HepG2 (cell line): Measurements from ENCODE around the gene GRAMD1B. TPM values are rescaled to one million over a fixed set of nuclear protein-coding genes. Genes with fewer than 3 reads are reported as not detected.

ENCODE experiments used
- ATAC-seq: fragments of 200-7000 bp; cut with Tn5 transposase; 3 replicates; pipeline ENCODE4 v1.9.1; 2020; ENCODE audit warnings: mild to moderate bottlenecking, moderate library complexity
- BruUV-seq: library from RNA; stranded (reverse); fragments of 400-500 nt; replicated peaks from 2 replicates; lab custom pipeline; 2021; lab: Mats Ljungman, UMichigan
- CTCF ChIA-PET: fragments of 300-600 bp; formaldehyde crosslinking; extraction: SDS; loops from one replicate; lab custom pipeline; 2021; ENCODE audit warnings: low total read pairs, inconsistent platforms, low intra/inter-chr PET ratio; lab: Yijun Ruan, JAX
- POLR2A ChIA-PET: fragments of 350-600 bp; sonication (Branson Sonifier 250); formaldehyde crosslinking; loops from one replicate; lab custom pipeline; 2020; ENCODE audit warnings: antibody characterized with exemption, inconsistent platforms; lab: Yijun Ruan, JAX
- DNase-seq: peaks from one replicate; pipeline ENCODE4 v3.0.0-alpha.2; 2015; ENCODE audit warnings: low spot score
- FAIRE-seq: peaks from 3 replicates; lab custom pipeline; 2011; peaks lifted over from hg19 to GRCh38; lab: Jason Lieb, UNC
- H2AFZ ChIP-seq: one replicate; pipeline ENCODE4 v1.6.1; 2011; ENCODE audit warnings: low read length, inconsistent platforms
- H3K27ac ChIP-seq: fragments of 300-600 bp; 3 replicates; pipeline ENCODE4 v1.8.0; 2011; ENCODE audit warnings: mixed run types, mild to moderate bottlenecking, mixed read lengths, low read length, inconsistent platforms; ENCODE audit not compliant: insufficient read depth; ENCODE audit errors: extremely low read length
- H3K27me3 ChIP-seq, 2 experiments: fragments of 200-600 bp in 1 of 2; 2 replicates in 1 of 2; 3 replicates in 1 of 2; pipeline versions ENCODE4 v1.6.0 to v1.8.0; 2011; ENCODE audit warnings: low read length in 2 of 2, mild to moderate bottlenecking in 2 of 2, moderate library complexity in 2 of 2, inconsistent platforms in 1 of 2; ENCODE audit not compliant: insufficient read depth in 2 of 2, control insufficient read depth in 1 of 2
- H3K36me3 ChIP-seq, 2 experiments: fragments of 200-600 bp in 1 of 2; replicated peaks in 1 of 2; 2 replicates in 1 of 2; 3 replicates in 1 of 2; pipeline versions ENCODE4 v1.5.1 to v1.8.0; 2011; ENCODE audit warnings: low read length in 2 of 2, inconsistent platforms in 1 of 2; ENCODE audit not compliant: insufficient read depth in 2 of 2, control insufficient read depth in 1 of 2
- H3K4me1 ChIP-seq: 2 replicates; pipeline ENCODE4 v1.5.1; 2012; ENCODE audit warnings: low read length, inconsistent platforms; ENCODE audit not compliant: insufficient read depth
- H3K4me2 ChIP-seq: 2 replicates; pipeline ENCODE4 v1.6.0; 2011; ENCODE audit warnings: low read depth, low read length, inconsistent platforms
- H3K4me3 ChIP-seq, 3 experiments: fragments of 200-600 bp in 1 of 3; sonication (generic), shearing (Covaris generic) in 1 of 3; replicated peaks in 1 of 3; 2 replicates each; pipeline ENCODE4 v1.5.1; 2011 to 2016; ENCODE audit warnings: low read length in 3 of 3, inconsistent platforms in 2 of 3, low read depth in 2 of 3, mild to moderate bottlenecking in 2 of 3, control low read depth in 1 of 3, mixed read lengths in 1 of 3; ENCODE audit not compliant: insufficient read depth in 1 of 3
- H3K79me2 ChIP-seq: one replicate; pipeline ENCODE4 v1.6.1; 2011; ENCODE audit warnings: low read length, inconsistent platforms; ENCODE audit not compliant: insufficient read depth
- H3K9ac ChIP-seq: 2 replicates; pipeline ENCODE4 v1.6.0; 2011; ENCODE audit warnings: mild to moderate bottlenecking, low read depth, low read length, inconsistent platforms; ENCODE audit not compliant: insufficient read depth
- H3K9me3 ChIP-seq: 2 replicates; pipeline ENCODE4 v1.5.1; 2012; ENCODE audit warnings: mild to moderate bottlenecking, low read length
- H4K20me1 ChIP-seq: 2 replicates; pipeline ENCODE4 v1.6.0; 2011; ENCODE audit warnings: inconsistent platforms, mild to moderate bottlenecking, low read length, moderate library complexity; ENCODE audit not compliant: insufficient read depth
- BHLHE40 ChIP-seq: IDR thresholded peaks from 2 replicates; pipeline ENCODE4 v1.6.1; 2011; ENCODE audit warnings: low read length, improper control_type of control experiment
- EZH2 ChIP-seq: conservative IDR thresholded peaks from 2 replicates; pipeline ENCODE4 v1.6.1; 2012; ENCODE audit warnings: mild to moderate bottlenecking, low read depth, low read length, moderate library complexity
- FOXA3 ChIP-seq: IDR thresholded peaks from 2 replicates; pipeline ENCODE4 v1.6.1; 2016; ENCODE audit warnings: missing genetic modification reagents, missing compliant biosample characterization
- PAF1 ChIP-seq: IDR thresholded peaks from 2 replicates; pipeline ENCODE4 v1.6.1; 2016; ENCODE audit warnings: missing genetic modification reagents, missing compliant biosample characterization
- POLR2G ChIP-seq: fragments of 200-400 bp; formaldehyde crosslinking; IDR thresholded peaks from 2 replicates; pipeline ENCODE4 v1.6.1; 2018; ENCODE audit warnings: mild to moderate bottlenecking, low read depth, low read length, moderate library complexity
- PTBP1 ChIP-seq: fragments of 200-400 bp; formaldehyde crosslinking; IDR thresholded peaks from 2 replicates; pipeline ENCODE4 v1.6.1; 2018; ENCODE audit warnings: low read length, low read depth; ENCODE audit not compliant: poor library complexity, severe bottlenecking
- RFXAP ChIP-seq: sonication (generic); formaldehyde crosslinking; IDR thresholded peaks from 2 replicates; pipeline ENCODE4 v1.4.0; 2020; ENCODE audit warnings: missing genetic modification reagents, borderline replicate concordance
- SMYD3 ChIP-seq: sonication (generic); formaldehyde crosslinking; IDR thresholded peaks from 2 replicates; pipeline ENCODE4 v1.8.1; 2023; ENCODE audit warnings: mild to moderate bottlenecking, missing genetic modification reagents
- ZNF180 ChIP-seq: sonication (generic); formaldehyde crosslinking; IDR thresholded peaks from 2 replicates; pipeline ENCODE4 v1.4.0; 2020; ENCODE audit warnings: low read depth, missing genetic modification reagents, borderline replicate concordance
- ZNF558 ChIP-seq: sonication (generic); formaldehyde crosslinking; IDR thresholded peaks from 2 replicates; pipeline ENCODE4 v1.9.0; 2022; ENCODE audit warnings: mild to moderate bottlenecking, missing genetic modification reagents, borderline replicate concordance
- WGBS: methylation state at CpG from one replicate; pipeline ENCODE4 v1.1.6; 2017; ENCODE audit warnings: low lambda C conversion rate; 5-methylcytosine and 5-hydroxymethylcytosine counted together
- in situ Hi-C: cut with HindIII; loops from 2 replicates; pipeline ENCODE4 v1.10.0; 2017; ENCODE audit warnings: low pct_unique_long_range_greater_than_20kb; ENCODE audit not compliant: extremely low pct_ligation_motif_present
- intact Hi-C: fragments of 100-400 bp; cut with micrococcal nuclease; formaldehyde crosslinking; loops from one replicate; pipeline ENCODE4 v1.10.0; 2022; ENCODE audit not compliant: unreplicated experiment
- polyA plus RNA-seq, 8 experiments: library from polyadenylated mRNA; depleted of rRNA in 3 of 8; stranded (reverse) in 7 of 8; unstranded in 1 of 8; fragments of >200 nt; fragmentation: Illumina TruSeq in 4 of 8; extraction: Trizol in 4 of 8; gene quantifications; 2 replicates each; pipeline versions ENCODE4 v1.2.1 to v1.2.3, GENCODE V29; 2011 to 2016; ENCODE audit warnings: low read depth in 4 of 8, missing spikeins in 1 of 8, mixed read lengths in 1 of 8; ENCODE audit not compliant: insufficient read depth in 1 of 8
- total RNA-seq, 5 experiments: library from RNA; depleted of rRNA; stranded (reverse); fragments of >200 nt; fragmentation: Illumina TruSeq; extraction: Trizol; gene quantifications; 2 replicates each; pipeline ENCODE4 v1.2.3, GENCODE V29; 2016; ENCODE audit warnings: low read depth in 1 of 5
- TF ChIP-seq, protein P1 (sequence below): sonication (generic); formaldehyde crosslinking; IDR thresholded peaks from 2 replicates; pipeline ENCODE4 v1.5.0; 2020; ENCODE audit warnings: missing genetic modification reagents, mild to moderate bottlenecking, borderline replicate concordance
- TF ChIP-seq, protein P2 (sequence below): sonication (generic); formaldehyde crosslinking; conservative IDR thresholded peaks from 2 replicates; pipeline ENCODE4 v1.4.0; 2020; ENCODE audit warnings: missing genetic modification reagents
- TF ChIP-seq, protein P3 (sequence below): sonication (generic); formaldehyde crosslinking; IDR thresholded peaks from 2 replicates; pipeline ENCODE4 v1.4.0; 2020; ENCODE audit warnings: missing genetic modification reagents
- TF ChIP-seq, protein P4 (sequence below): sonication (generic); formaldehyde crosslinking; IDR thresholded peaks from 2 replicates; pipeline ENCODE4 v1.8.1; 2023; ENCODE audit warnings: mild to moderate bottlenecking, missing genetic modification reagents
- TF ChIP-seq, protein P5 (sequence below): IDR thresholded peaks from 2 replicates; pipeline ENCODE4 v1.6.1; 2016; ENCODE audit warnings: low read depth, missing genetic modification reagents, missing compliant biosample characterization

Gene GRAMD1B
- total and polyA plus RNA-seq, 2 of the 13 experiments (the other 11 are each of a cell fraction or from before 2014, with no cell fraction given), result 0.12 TPM; not detected in 1

DNA sequence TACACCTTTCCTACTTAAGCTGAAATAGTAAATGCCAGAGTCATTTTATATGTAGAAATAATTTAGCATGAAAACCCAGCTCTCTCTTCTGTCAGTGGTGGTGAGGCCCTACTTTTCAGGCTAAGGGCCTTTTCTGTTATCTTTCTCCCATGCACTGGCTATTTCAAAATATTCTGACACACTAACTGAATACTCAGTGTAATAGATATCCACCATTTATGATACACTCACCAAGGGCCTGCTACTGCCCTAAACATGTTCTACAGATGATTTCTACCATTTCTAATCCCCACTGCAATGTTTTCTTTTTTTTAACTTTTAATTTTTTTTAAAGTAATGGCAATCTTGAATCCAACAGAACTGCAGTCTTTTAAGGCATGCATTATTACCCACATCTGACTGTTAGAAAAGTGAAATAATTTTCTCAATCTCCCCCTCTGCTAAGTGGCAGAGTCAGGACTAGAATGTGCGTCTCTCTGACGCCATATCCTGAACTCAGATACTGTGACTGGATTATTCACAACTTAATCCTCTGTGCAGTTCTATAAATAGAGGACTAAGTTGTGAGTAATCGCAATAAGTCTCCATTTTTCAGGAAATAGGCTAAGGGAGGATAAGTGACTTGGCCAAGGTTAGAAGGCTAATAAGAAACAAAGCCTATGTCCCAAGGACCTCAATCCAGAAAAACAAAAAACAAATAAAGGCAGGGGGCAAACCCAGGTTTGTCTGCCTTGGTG is 44.0 kb downstream of the GRAMD1B start:
- no peak overlapping the region for H3K4me2 ChIP-seq
- H3K9me3 ChIP-seq, result no peaks in the 10 kb centered on the region
- no peak for FAIRE-seq
- DNase-seq, result no peak
- BruUV-seq, result no TSS peak
- no peaks in the 10 kb centered on the region for H3K36me3 ChIP-seq
- H3K9ac ChIP-seq, result no peak overlapping the region
- intact Hi-C loops (no loop called here), in situ Hi-C loops (no loop called here)
- H4K20me1 ChIP-seq, result no peaks in the 10 kb centered on the region
- peaks cover 0 to 6% of the 10 kb centered on the region in 2 experiments; a peak in 2 of 5 replicates for H3K27me3 ChIP-seq
- ChIA-PET POLR2A (no interaction called here), CTCF (no interaction called here)
- no peaks in the 10 kb centered on the region for H3K4me1 ChIP-seq
- no peak overlapping the region for H3K27ac ChIP-seq
- H3K4me3 ChIP-seq, result no peak overlapping the region
- no peak overlapping the region for H2AFZ ChIP-seq
- no peaks in the 10 kb centered on the region for H3K79me2 ChIP-seq
- ATAC-seq, result no peak
- WGBS, result 28% methylated on average over 3 of the region's 3 CpGs
- TF ChIP-seq, protein P1, sequence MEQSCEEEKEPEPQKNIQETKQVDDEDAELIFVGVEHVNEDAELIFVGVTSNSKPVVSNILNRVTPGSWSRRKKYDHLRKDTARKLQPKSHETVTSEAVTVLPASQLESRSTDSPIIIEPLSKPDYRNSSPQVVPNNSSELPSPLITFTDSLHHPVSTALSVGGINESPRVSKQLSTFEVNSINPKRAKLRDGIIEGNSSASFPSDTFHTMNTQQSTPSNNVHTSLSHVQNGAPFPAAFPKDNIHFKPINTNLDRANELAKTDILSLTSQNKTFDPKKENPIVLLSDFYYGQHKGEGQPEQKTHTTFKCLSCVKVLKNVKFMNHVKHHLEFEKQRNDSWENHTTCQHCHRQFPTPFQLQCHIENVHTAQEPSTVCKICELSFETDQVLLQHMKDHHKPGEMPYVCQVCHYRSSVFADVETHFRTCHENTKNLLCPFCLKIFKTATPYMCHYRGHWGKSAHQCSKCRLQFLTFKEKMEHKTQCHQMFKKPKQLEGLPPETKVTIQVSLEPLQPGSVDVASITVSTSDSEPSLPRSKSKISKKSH (CRISPR knock-in tag), result no peak
- TF ChIP-seq SMYD3 (CRISPR knock-in tag) (no peak), RFXAP (CRISPR knock-in tag) (no peak), FOXA3 (CRISPR knock-in tag) (no peak), BHLHE40 (no peak), EZH2 (no peak), PTBP1 (no peak), PAF1 (CRISPR knock-in tag) (no peak), POLR2G (no peak), ZNF180 (CRISPR knock-in tag) (no peak), ZNF558 (CRISPR knock-in tag) (no peak)
- TF ChIP-seq, protein P2, sequence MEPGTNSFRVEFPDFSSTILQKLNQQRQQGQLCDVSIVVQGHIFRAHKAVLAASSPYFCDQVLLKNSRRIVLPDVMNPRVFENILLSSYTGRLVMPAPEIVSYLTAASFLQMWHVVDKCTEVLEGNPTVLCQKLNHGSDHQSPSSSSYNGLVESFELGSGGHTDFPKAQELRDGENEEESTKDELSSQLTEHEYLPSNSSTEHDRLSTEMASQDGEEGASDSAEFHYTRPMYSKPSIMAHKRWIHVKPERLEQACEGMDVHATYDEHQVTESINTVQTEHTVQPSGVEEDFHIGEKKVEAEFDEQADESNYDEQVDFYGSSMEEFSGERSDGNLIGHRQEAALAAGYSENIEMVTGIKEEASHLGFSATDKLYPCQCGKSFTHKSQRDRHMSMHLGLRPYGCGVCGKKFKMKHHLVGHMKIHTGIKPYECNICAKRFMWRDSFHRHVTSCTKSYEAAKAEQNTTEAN, result no peak
- TF ChIP-seq, protein P3, sequence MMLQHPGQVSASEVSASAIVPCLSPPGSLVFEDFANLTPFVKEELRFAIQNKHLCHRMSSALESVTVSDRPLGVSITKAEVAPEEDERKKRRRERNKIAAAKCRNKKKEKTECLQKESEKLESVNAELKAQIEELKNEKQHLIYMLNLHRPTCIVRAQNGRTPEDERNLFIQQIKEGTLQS (CRISPR knock-in tag), result no peak
- TF ChIP-seq, protein P4, sequence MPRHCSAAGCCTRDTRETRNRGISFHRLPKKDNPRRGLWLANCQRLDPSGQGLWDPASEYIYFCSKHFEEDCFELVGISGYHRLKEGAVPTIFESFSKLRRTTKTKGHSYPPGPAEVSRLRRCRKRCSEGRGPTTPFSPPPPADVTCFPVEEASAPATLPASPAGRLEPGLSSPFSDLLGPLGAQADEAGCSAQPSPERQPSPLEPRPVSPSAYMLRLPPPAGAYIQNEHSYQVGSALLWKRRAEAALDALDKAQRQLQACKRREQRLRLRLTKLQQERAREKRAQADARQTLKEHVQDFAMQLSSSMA (CRISPR knock-in tag), result no peak
- TF ChIP-seq, protein P5, sequence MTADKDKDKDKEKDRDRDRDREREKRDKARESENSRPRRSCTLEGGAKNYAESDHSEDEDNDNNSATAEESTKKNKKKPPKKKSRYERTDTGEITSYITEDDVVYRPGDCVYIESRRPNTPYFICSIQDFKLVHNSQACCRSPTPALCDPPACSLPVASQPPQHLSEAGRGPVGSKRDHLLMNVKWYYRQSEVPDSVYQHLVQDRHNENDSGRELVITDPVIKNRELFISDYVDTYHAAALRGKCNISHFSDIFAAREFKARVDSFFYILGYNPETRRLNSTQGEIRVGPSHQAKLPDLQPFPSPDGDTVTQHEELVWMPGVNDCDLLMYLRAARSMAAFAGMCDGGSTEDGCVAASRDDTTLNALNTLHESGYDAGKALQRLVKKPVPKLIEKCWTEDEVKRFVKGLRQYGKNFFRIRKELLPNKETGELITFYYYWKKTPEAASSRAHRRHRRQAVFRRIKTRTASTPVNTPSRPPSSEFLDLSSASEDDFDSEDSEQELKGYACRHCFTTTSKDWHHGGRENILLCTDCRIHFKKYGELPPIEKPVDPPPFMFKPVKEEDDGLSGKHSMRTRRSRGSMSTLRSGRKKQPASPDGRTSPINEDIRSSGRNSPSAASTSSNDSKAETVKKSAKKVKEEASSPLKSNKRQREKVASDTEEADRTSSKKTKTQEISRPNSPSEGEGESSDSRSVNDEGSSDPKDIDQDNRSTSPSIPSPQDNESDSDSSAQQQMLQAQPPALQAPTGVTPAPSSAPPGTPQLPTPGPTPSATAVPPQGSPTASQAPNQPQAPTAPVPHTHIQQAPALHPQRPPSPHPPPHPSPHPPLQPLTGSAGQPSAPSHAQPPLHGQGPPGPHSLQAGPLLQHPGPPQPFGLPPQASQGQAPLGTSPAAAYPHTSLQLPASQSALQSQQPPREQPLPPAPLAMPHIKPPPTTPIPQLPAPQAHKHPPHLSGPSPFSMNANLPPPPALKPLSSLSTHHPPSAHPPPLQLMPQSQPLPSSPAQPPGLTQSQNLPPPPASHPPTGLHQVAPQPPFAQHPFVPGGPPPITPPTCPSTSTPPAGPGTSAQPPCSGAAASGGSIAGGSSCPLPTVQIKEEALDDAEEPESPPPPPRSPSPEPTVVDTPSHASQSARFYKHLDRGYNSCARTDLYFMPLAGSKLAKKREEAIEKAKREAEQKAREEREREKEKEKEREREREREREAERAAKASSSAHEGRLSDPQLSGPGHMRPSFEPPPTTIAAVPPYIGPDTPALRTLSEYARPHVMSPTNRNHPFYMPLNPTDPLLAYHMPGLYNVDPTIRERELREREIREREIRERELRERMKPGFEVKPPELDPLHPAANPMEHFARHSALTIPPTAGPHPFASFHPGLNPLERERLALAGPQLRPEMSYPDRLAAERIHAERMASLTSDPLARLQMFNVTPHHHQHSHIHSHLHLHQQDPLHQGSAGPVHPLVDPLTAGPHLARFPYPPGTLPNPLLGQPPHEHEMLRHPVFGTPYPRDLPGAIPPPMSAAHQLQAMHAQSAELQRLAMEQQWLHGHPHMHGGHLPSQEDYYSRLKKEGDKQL (CRISPR knock-in tag), result no peak
